GM19025 (cell line): Measurements from ENCODE around the gene APOC1.
"Not testable (repeated sequence)": the region's sequence is repeated elsewhere in the genome, so short reads cannot be mapped to it uniquely, and the experiment has no call there.

Source experiments
- ATAC-seq: cut with Tn5 transposase; IDR thresholded peaks from one replicate; pipeline ENCODE4 v1.9.1; 2021; ENCODE audit warnings: mild to moderate bottlenecking, low read depth, moderate library complexity; ENCODE audit not compliant: unreplicated experiment

APOC1 gene

DNA sequence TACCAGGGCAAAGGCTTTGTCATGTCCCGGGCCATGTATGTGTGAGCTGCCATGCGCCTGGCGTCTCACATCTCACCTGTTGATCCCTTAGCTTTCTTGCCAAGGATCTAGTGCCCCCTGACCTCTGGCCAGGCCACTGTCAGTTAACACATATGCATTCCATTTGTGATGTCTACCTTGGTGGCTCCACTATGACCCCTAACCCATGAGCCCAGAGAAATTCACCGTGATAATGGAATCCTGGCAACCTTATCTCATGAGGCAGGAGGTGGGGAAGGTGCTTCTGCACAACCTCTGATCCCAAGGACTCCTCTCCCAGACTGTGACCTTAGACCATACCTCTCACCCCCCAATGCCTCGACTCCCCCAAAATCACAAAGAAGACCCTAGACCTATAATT lies 26.1 kb upstream of the APOC1 start:
- ATAC-seq: not testable (repeated sequence)

DNA sequence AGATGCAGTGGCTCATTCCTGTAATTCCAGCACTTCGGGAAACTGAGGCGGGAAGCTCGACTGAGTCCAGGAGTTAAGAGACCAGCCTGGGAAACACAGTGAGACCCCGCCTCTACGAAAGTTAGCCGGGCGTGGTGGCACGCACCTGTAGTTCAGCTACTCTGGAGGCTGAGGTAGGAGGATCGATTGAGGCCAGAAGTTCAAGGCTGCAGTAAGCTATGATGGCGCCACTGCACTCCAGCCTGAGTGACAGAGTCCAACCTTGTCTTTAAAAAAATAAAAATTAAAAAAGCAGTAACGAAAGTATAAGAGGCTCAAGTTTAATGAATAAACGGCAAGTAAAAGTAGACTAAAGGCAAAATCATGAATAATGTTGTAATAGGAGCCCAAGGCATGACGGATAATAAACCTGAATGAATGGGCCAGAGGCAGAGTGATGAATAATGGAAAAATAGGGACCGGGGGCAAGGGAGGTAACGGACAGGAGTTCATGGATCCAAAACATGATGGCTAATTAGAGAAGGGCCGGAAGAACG lies 24.5 kb upstream of the APOC1 start:
- no peak for ATAC-seq

GRCh38 chr19:44890366-44891015 lies 23.9 kb upstream of the APOC1 start:
- peak; percentile 78 for ATAC-seq

DNA sequence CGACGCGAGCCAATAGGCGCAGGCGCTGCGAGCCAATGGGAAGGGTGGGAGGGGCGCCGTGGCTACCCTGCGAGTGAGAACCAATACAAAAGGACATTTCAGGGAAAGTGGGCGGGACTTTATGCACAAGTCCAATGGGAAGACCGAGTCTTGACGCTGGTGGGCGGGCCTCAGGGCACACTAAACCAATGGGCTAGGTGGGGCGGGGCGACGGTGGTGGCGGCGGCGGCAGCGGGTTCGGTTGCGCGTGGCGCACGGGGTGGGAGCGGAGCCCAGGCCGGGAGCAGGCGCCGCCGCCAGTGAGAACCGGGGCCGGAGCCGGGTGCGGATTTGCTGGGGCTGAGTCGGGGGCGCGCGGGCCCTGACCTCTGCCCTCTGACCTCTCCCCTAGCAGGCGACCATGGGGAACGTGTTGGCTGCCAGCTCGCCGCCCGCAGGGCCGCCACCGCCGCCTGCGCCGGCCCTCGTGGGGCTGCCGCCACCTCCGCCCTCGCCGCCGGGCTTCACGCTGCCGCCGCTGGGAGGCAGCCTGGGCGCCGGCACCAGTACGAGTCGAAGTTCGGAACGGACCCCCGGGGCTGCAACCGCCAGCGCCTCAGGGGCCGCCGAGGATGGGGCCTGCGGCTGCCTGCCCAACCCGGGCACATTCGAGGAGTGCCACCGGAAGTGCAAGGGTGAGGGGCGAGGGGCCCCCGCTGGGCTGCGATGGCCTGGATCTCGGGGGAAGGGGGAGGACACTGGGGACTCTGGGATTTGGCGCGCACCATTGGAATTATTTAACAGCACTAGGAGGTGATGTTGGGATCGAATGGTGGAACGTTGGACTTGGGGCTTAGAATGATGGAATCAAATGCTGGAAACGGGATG lies 23.2 kb upstream of the APOC1 start, which contains the start of gene TOMM40:
Gene TOMM40 (plus strand): TSS at position 239 of the 867 bp plus-strand sequence. CDS start 162 bp downstream, at position 401.
- ATAC-seq: no peak

DNA sequence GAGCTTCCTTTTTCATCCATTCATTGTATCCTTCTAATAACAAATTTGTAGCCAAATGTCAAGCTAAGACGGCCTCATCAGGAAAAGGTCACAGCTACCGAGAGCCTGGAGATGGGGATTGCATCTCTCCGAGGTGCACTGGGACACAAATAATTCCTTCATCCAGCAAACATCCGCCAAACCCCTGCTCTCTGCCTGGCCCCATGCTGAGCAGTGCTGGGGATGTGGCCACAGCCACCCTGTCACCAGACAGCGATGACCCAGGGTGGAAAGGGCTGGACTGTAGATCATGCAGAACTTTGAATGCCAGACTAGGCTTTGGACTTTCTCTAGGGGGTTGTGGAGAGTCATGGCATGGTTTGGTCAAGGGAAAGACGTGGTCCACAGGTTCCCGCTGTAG lies 21.5 kb upstream of the APOC1 start:
- ATAC-seq: no peak

GRCh38 chr19:44893332-44894051 lies 20.9 kb upstream of the APOC1 start:
- no peak for ATAC-seq

GRCh38 chr19:44894052-44894400 lies 20.4 kb upstream of the APOC1 start:
- no peak for ATAC-seq

DNA sequence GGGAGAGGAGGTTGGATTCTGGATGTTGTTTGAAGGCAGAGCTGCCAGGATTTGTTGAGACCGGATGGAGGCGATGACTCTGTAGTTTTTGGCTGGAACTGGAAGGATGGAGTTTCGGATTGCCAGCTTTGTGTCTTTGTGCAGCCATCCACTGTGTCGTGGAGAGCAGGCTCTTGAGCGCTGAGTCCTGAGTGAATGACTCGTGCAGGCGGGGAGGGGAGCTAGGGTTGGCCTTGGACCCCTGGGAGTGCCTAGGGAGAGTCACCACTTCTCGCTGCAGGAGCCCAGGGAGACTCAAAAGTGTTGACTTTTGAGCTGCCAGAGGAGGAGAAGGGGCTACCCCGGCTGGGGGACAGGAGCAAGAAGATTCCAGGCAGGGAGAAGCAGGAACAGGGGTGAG lies 19.5 kb upstream of the APOC1 start:
- no peak for ATAC-seq

DNA sequence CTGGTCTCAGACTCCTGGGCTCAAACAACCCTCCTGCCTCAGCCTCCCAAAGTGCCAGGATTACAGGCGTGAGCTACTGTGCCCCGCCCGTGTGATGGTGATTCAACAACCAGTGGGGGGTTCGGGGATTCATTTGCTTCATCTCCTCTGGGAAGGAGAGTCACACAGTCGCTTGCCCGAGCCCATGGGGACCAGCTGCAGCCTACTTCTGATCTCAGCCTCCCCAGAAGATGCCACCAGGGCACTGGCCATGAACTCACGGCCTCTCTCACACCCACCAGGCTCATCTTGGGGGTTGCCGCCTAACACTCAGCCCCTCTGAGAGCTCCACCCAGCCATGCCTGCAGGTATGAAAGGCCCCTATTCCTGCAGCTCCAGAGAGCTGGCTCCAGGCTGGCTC lies 16.6 kb upstream of the APOC1 start:
- ATAC-seq: no peak

DNA sequence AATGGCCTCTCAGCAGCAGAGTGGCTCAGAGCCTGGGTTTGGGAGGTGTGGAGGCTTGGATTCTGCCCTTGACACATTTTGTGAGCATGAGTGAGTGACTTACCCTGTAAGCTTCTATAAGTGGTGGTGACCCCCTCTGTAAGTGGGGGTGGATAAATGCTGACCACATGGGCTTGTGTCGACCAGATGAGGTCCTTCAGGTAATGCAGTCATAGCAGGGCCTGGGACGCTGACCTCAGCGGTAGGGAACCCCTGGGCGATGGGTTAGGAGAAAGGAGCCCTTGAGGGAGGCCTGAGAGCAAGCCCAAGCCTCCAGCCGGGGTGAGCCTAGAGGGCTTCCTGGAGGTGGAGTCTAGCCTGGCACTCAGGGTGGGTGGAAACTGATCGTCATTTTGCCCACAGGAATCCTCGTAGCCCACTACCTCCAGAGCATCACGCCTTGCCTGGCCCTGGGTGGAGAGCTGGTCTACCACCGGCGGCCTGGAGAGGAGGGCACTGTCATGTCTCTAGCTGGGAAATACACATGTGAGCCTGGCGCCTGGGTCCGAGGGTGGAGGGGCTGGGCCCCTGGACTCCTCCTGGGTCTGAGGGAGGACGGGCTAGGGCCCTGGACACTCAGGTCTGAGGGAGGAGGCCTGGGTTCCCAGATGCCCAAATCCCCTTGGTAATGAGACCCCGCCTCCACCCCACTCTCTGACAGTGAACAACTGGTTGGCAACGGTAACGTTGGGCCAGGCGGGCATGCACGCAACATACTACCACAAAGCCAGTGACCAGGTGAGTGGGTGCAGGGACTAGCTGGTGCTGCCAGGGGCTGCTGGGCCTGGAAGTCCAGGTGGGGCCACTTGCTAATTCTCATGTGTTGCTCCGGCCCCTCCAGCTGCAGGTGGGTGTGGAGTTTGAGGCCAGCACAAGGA lies 13.8 kb upstream of the APOC1 start:
- no peak for ATAC-seq

GRCh38 chr19:44903216-44903601 lies 11.2 kb upstream of the APOC1 start:
- no peak for ATAC-seq

GRCh38 chr19:44903602-44904425 lies 10.6 kb upstream of the APOC1 start:
- ATAC-seq: no peak

DNA sequence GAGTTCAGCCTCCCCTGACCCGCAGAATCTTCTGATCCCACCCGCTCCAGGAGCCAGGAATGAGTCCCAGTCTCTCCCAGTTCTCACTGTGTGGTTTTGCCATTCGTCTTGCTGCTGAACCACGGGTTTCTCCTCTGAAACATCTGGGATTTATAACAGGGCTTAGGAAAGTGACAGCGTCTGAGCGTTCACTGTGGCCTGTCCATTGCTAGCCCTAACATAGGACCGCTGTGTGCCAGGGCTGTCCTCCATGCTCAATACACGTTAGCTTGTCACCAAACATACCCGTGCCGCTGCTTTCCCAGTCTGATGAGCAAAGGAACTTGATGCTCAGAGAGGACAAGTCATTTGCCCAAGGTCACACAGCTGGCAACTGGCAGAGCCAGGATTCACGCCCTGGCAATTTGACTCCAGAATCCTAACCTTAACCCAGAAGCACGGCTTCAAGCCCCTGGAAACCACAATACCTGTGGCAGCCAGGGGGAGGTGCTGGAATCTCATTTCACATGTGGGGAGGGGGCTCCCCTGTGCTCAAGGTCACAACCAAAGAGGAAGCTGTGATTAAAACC lies 9.9 kb upstream of the APOC1 start:
- ATAC-seq: no peak

- ATAC-seq: no peak
Measured at GRCh38 chr19:44905437-44906160, 8.8 kb upstream of the APOC1 start, which contains the start of gene APOE. APOE (plus strand) TSS chr19:44905796; CDS start chr19:44906625, 829 bp downstream.

DNA sequence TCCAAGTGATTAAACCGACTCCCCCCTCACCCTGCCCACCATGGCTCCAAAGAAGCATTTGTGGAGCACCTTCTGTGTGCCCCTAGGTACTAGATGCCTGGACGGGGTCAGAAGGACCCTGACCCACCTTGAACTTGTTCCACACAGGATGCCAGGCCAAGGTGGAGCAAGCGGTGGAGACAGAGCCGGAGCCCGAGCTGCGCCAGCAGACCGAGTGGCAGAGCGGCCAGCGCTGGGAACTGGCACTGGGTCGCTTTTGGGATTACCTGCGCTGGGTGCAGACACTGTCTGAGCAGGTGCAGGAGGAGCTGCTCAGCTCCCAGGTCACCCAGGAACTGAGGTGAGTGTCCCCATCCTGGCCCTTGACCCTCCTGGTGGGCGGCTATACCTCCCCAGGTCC lies 6.8 kb upstream of the APOC1 start:
- ATAC-seq: no peak

GRCh38 chr19:44908074-44908835 lies 6.2 kb upstream of the APOC1 start:
- ATAC-seq: no peak

DNA sequence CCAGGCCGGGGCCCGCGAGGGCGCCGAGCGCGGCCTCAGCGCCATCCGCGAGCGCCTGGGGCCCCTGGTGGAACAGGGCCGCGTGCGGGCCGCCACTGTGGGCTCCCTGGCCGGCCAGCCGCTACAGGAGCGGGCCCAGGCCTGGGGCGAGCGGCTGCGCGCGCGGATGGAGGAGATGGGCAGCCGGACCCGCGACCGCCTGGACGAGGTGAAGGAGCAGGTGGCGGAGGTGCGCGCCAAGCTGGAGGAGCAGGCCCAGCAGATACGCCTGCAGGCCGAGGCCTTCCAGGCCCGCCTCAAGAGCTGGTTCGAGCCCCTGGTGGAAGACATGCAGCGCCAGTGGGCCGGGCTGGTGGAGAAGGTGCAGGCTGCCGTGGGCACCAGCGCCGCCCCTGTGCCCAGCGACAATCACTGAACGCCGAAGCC lies 5.6 kb upstream of the APOC1 start:
- no peak for ATAC-seq
